ENCODE data around the gene PTPRB. TPM values are rescaled to one million over a fixed set of nuclear protein-coding genes. Genes with fewer than 3 reads are reported as not detected.

PTPRB gene
- total RNA-seq, 4 donors from 2014 or later, result 12.5 to 40.3 (median 26.8) TPM

- no peaks in the 10 kb centered on the region for H3K9me3 ChIP-seq
- no peak overlapping the region for H3K4me3 ChIP-seq
- WGBS, 2 donors (ENCODE audit: low coverage in 1 of 2), result 90 to 100% methylated on average over 2 to 3 of the region's 3 CpGs
- H3K27ac ChIP-seq, result no peak overlapping the region
- TF ChIP-seq POLR2A (IDR thresholded peaks at IDR 0.05) (no peak), POLR2AphosphoS5 (IDR thresholded peaks at IDR 0.05) (no peak), EP300 (IDR thresholded peaks at IDR 0.05) (no peak), CTCF (IDR thresholded peaks at IDR 0.05) (no peak)
- H3K27me3 ChIP-seq, result no peaks in the 10 kb centered on the region
- no peaks in the 10 kb centered on the region for H3K36me3 ChIP-seq
- H3K4me1 ChIP-seq, result no peaks in the 10 kb centered on the region
- ATAC-seq, result no peak
Measured at GRCh38 chr12:70485704-70486103, 151.5 kb downstream of the PTPRB start.

GRCh38 chr12:70484464-70484863 is 152.8 kb downstream of the PTPRB start:
- no peak for ATAC-seq
- H3K4me1 ChIP-seq, result no peaks in the 10 kb centered on the region
- no peaks in the 10 kb centered on the region for H3K36me3 ChIP-seq
- no peak for TF ChIP-seq POLR2A (IDR thresholded peaks at IDR 0.05)
- no peak for TF ChIP-seq EP300 (IDR thresholded peaks at IDR 0.05)
- no peak for TF ChIP-seq CTCF (IDR thresholded peaks at IDR 0.05)
- TF ChIP-seq POLR2AphosphoS5 (IDR thresholded peaks at IDR 0.05), result no peak
- WGBS, 2 donors (ENCODE audit: low coverage in 1 of 2), result 73% methylated on average over 1 of the region's 1 CpG; no CpG with 5 or more reads in 1 of the 2 donors
- no peak overlapping the region for H3K4me3 ChIP-seq
- H3K9me3 ChIP-seq, result no peaks in the 10 kb centered on the region
- H3K27me3 ChIP-seq, result no peaks in the 10 kb centered on the region
- H3K27ac ChIP-seq, result no peak overlapping the region

GRCh38 chr12:70482764-70483163 is 154.5 kb downstream of the PTPRB start:
- H3K4me1 ChIP-seq, result no peaks in the 10 kb centered on the region
- ATAC-seq, result no peak
- no peak overlapping the region for H3K4me3 ChIP-seq
- H3K9me3 ChIP-seq, result no peaks in the 10 kb centered on the region
- H3K36me3 ChIP-seq, result no peaks in the 10 kb centered on the region
- no peaks in the 10 kb centered on the region for H3K27me3 ChIP-seq
- WGBS, 2 donors (ENCODE audit: low coverage in 1 of 2), result 40% methylated on average over 1 of the region's 1 CpG; no CpG with 5 or more reads in 1 of the 2 donors
- TF ChIP-seq POLR2A (IDR thresholded peaks at IDR 0.05), result no peak
- no peak for TF ChIP-seq EP300 (IDR thresholded peaks at IDR 0.05)
- TF ChIP-seq CTCF (IDR thresholded peaks at IDR 0.05), result no peak
- TF ChIP-seq POLR2AphosphoS5 (IDR thresholded peaks at IDR 0.05), result no peak
- H3K27ac ChIP-seq, result no peak overlapping the region

DNA sequence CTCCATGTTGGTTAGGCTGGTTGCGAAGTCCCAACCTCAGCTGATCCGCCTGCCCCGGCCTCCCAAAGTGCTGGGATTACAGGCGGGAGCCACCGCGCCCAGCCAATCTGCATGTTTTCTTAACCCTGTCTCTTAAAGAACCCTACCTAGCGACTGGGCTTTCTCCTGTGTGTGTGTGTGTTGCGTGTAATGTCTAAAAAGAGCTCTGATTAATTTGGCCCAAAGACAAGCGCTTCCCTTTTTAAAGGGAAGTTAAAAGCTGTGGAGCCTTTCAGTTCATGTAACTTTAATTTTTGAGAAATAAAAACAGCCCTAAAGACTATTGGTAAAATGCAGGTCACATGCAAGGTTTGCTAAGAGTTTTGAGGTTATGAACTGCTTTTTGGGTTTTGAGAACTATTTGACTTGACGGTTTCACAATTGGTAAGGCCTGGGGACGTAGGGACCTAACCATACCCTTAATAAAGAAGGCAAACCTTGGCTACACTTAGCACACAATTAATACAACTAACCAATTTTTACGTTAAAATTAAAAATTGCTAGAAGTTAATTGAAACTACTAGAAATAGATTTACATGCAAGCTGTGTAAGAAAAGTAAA is 167.9 kb downstream of the PTPRB start:
- H3K27ac ChIP-seq, result no peak overlapping the region
- H3K36me3 ChIP-seq, result no peaks in the 10 kb centered on the region
- H3K4me1 ChIP-seq, result no peaks in the 10 kb centered on the region
- H3K4me3 ChIP-seq, result no peak overlapping the region
- no peaks in the 10 kb centered on the region for H3K27me3 ChIP-seq
- H3K9me3 ChIP-seq, result no peaks in the 10 kb centered on the region
- 89 to 90% methylated on average over 6 to 10 of the region's 12 CpGs for WGBS, 2 donors (ENCODE audit: low coverage in 1 of 2)
- TF ChIP-seq POLR2AphosphoS5 (IDR thresholded peaks at IDR 0.05) (no peak), CTCF (IDR thresholded peaks at IDR 0.05) (no peak), EP300 (IDR thresholded peaks at IDR 0.05) (no peak), POLR2A (IDR thresholded peaks at IDR 0.05) (no peak)
- ATAC-seq, result no peak

- no peak for ATAC-seq
- Histone ChIP-seq H3K27ac (no peak overlapping the region), H3K27me3 (no peaks in the 10 kb centered on the region), H3K9me3 (peaks cover 0 to 3% (median 0%) of the 10 kb centered on the region in 3 donors), H3K4me1 (no peaks in the 10 kb centered on the region), H3K36me3 (no peaks in the 10 kb centered on the region), H3K4me3 (no peak overlapping the region)
- TF ChIP-seq POLR2AphosphoS5 (IDR thresholded peaks at IDR 0.05), result no peak
- no CpG with 5 or more reads among the region's 3 CpGs for WGBS, 2 donors (ENCODE audit: low coverage in 1 of 2)
Measured at GRCh38 chr12:70468741-70469140, 168.5 kb downstream of the PTPRB start.
